Measurements from ENCODE around the gene LSM5.

- TF ChIP-seq CTCF (IDR thresholded peaks at IDR 0.05) (no peak), KDM5A (IDR thresholded peaks at IDR 0.05) (no peak), EP300 (IDR thresholded peaks at IDR 0.05) (no peak), CEBPB (IDR thresholded peaks at IDR 0.05) (no peak), MAX (IDR thresholded peaks at IDR 0.05) (no peak), MAZ (IDR thresholded peaks at IDR 0.05; ENCODE audit: borderline replicate concordance, low read depth, low read length) (no peak), ZSCAN20 (CRISPR knock-in tag; IDR thresholded peaks at IDR 0.05) (no peak), RAD21 (conservative IDR thresholded peaks at IDR 0.05 in 1 of 2, IDR thresholded peaks at IDR 0.05 in 1 of 2) (no peak), RFX5 (IDR thresholded peaks at IDR 0.05) (no peak)
These were observed 12.5 kb upstream of the LSM5 start for GRCh38 chr7:32502728-32503127.

Data from A549 (cell line).